ENCODE data around the gene TMC5. TPM values are rescaled to one million over a fixed set of nuclear protein-coding genes. Genes with fewer than 3 reads are reported as not detected.

The TMC5 gene
- total RNA-seq, 5 donors from 2014 or later (not counting 1 experiment from before 2014, with no cell fraction given), result 0.06 to 0.60 (median 0.08) TPM; not detected in 1

DNA sequence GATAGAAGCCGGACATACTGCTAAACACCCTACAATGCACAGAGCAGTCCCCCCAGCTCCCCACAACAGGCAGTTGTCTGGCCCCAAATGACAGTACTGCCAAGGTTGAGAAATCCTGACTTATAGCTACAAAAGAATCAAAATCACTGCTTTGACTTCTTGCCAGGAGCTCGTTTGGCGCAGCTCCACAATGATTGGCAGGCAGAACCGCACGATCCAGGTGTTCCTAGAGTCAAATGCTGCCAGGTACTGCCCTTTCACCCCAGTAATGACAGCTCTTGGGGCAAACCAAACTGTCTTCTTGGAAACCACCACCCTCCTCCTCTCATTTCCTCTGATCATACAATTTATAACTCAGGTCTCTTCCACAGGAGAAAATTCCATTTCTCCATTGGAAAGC, 2.2 kb upstream of the TMC5 start:
- no peaks in the 10 kb centered on the region for H3K36me3 ChIP-seq (ENCODE audit: control insufficient read depth in 2 of 2, extremely low read depth in 1 of 2, insufficient read depth in 1 of 2, low read length in 1 of 2)
- no peak overlapping the region for H3K4me3 ChIP-seq (ENCODE audit: control insufficient read depth in 1 of 2, extremely low read depth in 1 of 2, low read length in 1 of 2)
- Mint-ChIP-seq H3K36me3 (no peaks in the 10 kb centered on the region), H3K9me3 (no peaks in the 10 kb centered on the region), H3K4me3 (no peak overlapping the region), H3K27ac (no peak overlapping the region), H3K4me1 (peaks cover under 1 to 5% (median 4%) of the 10 kb centered on the region in 3 donors), H3K27me3 (peaks cover 37 to 40% of the 10 kb centered on the region in 2 donors)
- ATAC-seq (replicated peaks in 1 of 4) (no peak), DNase-seq (no peak)
- no peak overlapping the region for H3K27ac ChIP-seq (ENCODE audit: low read length)
- no peaks in the 10 kb centered on the region for H3K4me1 ChIP-seq (ENCODE audit: control insufficient read depth in 1 of 2, extremely low read depth in 1 of 2, insufficient read depth in 2 of 2, low read length in 2 of 2)
- CTCF ChIA-PET, result interaction anchor here (0.6 to 0.7 kb wide), 2 partner anchors 9 to 440 kb away, joined by 3 read pairs; no protein-coding TSS in a partner anchor
- POLR2A ChIA-PET, result no interaction called here
- H3K9me3 ChIP-seq, result no peaks in the 10 kb centered on the region
- 81% methylated on average over 4 of the region's 5 CpGs for WGBS (ENCODE audit: insufficient coverage)
- H3K27me3 ChIP-seq (replicated peaks in 1 of 2; ENCODE audit: control insufficient read depth in 2 of 2, extremely low read depth in 1 of 2, insufficient read depth in 2 of 2, low read length in 1 of 2), result peaks cover 4 to 35% of the 10 kb centered on the region in 2 experiments

DNA sequence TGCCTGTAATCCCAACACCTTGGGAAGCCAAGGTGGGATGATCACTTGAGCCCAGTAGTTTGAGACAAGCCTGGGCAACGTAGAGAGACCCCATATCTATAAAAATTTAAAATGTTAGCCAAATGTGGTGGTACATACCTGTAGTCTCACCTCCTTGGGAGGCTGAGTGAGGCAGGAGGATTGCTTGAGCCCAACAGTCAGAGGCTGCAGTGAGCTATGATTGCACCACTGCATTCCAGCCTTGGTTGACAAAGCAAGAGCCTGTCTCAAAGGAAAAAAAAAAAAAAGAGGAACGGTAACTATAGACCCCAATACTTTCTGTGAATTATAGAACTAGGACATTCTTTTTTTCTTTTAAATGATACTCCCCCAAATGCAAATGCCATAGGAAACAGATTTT, 1.8 kb upstream of the TMC5 start:
- Histone ChIP-seq H3K4me1 (ENCODE audit: control insufficient read depth in 1 of 2, extremely low read depth in 1 of 2, insufficient read depth in 2 of 2, low read length in 2 of 2) (no peaks in the 10 kb centered on the region), H3K9me3 (no peaks in the 10 kb centered on the region), H3K4me3 (ENCODE audit: control insufficient read depth in 1 of 2, extremely low read depth in 1 of 2, low read length in 1 of 2) (no peak overlapping the region), H3K27ac (ENCODE audit: low read length) (no peak overlapping the region), H3K36me3 (ENCODE audit: control insufficient read depth in 2 of 2, extremely low read depth in 1 of 2, insufficient read depth in 1 of 2, low read length in 1 of 2) (no peaks in the 10 kb centered on the region), H3K27me3 (replicated peaks in 1 of 2; ENCODE audit: control insufficient read depth in 2 of 2, extremely low read depth in 1 of 2, insufficient read depth in 2 of 2, low read length in 1 of 2) (peaks cover 4 to 33% of the 10 kb centered on the region in 2 experiments)
- CTCF ChIA-PET, result interaction anchor here (0.6 to 0.7 kb wide), 2 partner anchors 10 to 441 kb away, joined by 3 read pairs; no protein-coding TSS in a partner anchor
- DNase-seq (no peak), ATAC-seq (replicated peaks in 1 of 4) (no peak)
- Mint-ChIP-seq H3K36me3 (no peaks in the 10 kb centered on the region), H3K9me3 (peaks cover 0 to 3% (median 0%) of the 10 kb centered on the region in 3 donors), H3K27ac (no peak overlapping the region), H3K4me3 (no peak overlapping the region), H3K27me3 (peaks cover 36 to 39% of the 10 kb centered on the region in 2 donors), H3K4me1 (peaks cover 0 to 4% (median 4%) of the 10 kb centered on the region in 3 donors)
- WGBS (ENCODE audit: insufficient coverage), result no CpG with 5 or more reads among the region's 2 CpGs
- POLR2A ChIA-PET, result no interaction called here

GRCh38 chr16:19418200-19418599, 517 bp downstream of the TMC5 start:
- Mint-ChIP-seq H3K27ac (no peak overlapping the region), H3K36me3 (no peaks in the 10 kb centered on the region), H3K4me3 (no peak overlapping the region), H3K27me3 (peaks cover 15 to 26% of the 10 kb centered on the region in 2 donors), H3K4me1 (no peaks in the 10 kb centered on the region), H3K9me3 (peaks cover 3 to 5% (median 4%) of the 10 kb centered on the region in 3 donors)
- POLR2A ChIA-PET, result no interaction called here
- ATAC-seq (replicated peaks in 1 of 4) (no peak), DNase-seq (no peak)
- Histone ChIP-seq H3K9me3 (no peaks in the 10 kb centered on the region), H3K4me3 (ENCODE audit: control insufficient read depth in 1 of 2, extremely low read depth in 1 of 2, low read length in 1 of 2) (no peak overlapping the region), H3K36me3 (ENCODE audit: control insufficient read depth in 2 of 2, extremely low read depth in 1 of 2, insufficient read depth in 1 of 2, low read length in 1 of 2) (no peaks in the 10 kb centered on the region), H3K4me1 (ENCODE audit: control insufficient read depth in 1 of 2, extremely low read depth in 1 of 2, insufficient read depth in 2 of 2, low read length in 2 of 2) (no peaks in the 10 kb centered on the region), H3K27me3 (replicated peaks in 1 of 2; ENCODE audit: control insufficient read depth in 2 of 2, extremely low read depth in 1 of 2, insufficient read depth in 2 of 2, low read length in 1 of 2) (peaks cover 0 to 18% of the 10 kb centered on the region in 2 experiments), H3K27ac (ENCODE audit: low read length) (no peak overlapping the region)
- CTCF ChIA-PET, result no interaction called here
- WGBS (ENCODE audit: insufficient coverage), result 50% methylated on average over 1 of the region's 4 CpGs

DNA sequence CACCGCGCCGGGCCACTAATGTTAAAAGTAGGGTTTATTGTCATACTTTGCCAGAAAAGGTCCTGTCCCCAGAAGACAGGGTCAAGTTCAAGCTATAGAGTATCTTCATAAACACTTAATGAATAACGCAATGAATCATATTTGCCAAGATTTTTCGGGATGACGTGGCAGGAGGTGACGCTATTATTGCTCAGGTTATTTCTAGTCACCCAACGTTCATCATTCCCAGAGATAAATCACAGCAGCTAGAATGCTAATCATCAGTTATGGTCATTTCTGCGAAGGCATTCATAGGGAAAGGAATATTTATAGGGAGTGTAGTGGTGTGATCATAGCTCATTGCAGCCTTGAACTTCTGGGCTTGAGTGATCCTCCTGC, 2.0 kb downstream of the TMC5 start:
- Histone ChIP-seq H3K27me3 (replicated peaks in 1 of 2; ENCODE audit: control insufficient read depth in 2 of 2, extremely low read depth in 1 of 2, insufficient read depth in 2 of 2, low read length in 1 of 2) (peaks cover 0 to 10% of the 10 kb centered on the region in 2 experiments), H3K9me3 (no peaks in the 10 kb centered on the region), H3K36me3 (ENCODE audit: control insufficient read depth in 2 of 2, extremely low read depth in 1 of 2, insufficient read depth in 1 of 2, low read length in 1 of 2) (no peaks in the 10 kb centered on the region), H3K4me3 (ENCODE audit: control insufficient read depth in 1 of 2, extremely low read depth in 1 of 2, low read length in 1 of 2) (no peak overlapping the region), H3K27ac (ENCODE audit: low read length) (no peak overlapping the region), H3K4me1 (ENCODE audit: control insufficient read depth in 1 of 2, extremely low read depth in 1 of 2, insufficient read depth in 2 of 2, low read length in 2 of 2) (no peaks in the 10 kb centered on the region)
- no peak for ATAC-seq (replicated peaks in 1 of 4)
- Mint-ChIP-seq H3K4me3 (no peak overlapping the region), H3K9me3 (peaks cover 3 to 5% (median 4%) of the 10 kb centered on the region in 3 donors), H3K27me3 (peaks cover 6 to 16% of the 10 kb centered on the region in 2 donors), H3K36me3 (no peaks in the 10 kb centered on the region), H3K27ac (no peak overlapping the region), H3K4me1 (no peaks in the 10 kb centered on the region)
- ChIA-PET POLR2A (no interaction called here), CTCF (no interaction called here)
- WGBS (ENCODE audit: insufficient coverage), result 100% methylated on average over 4 of the region's 9 CpGs
- no peak for DNase-seq

GRCh38 chr16:19424478-19424877, 6.8 kb downstream of the TMC5 start:
- H3K36me3 Mint-ChIP-seq, result no peaks in the 10 kb centered on the region
- CTCF ChIA-PET, result no interaction called here
- H3K4me3 ChIP-seq (ENCODE audit: control insufficient read depth in 1 of 2, extremely low read depth in 1 of 2, low read length in 1 of 2), result no peak overlapping the region
- H3K4me3 Mint-ChIP-seq, result no peak overlapping the region
- DNase-seq (no peak), ATAC-seq (replicated peaks in 1 of 4) (no peak)
- H3K9me3 Mint-ChIP-seq, result peaks cover 3 to 5% (median 4%) of the 10 kb centered on the region in 3 donors
- H3K9me3 ChIP-seq, result no peaks in the 10 kb centered on the region
- no peak overlapping the region for H3K27ac ChIP-seq (ENCODE audit: low read length)
- no peak overlapping the region for H3K27ac Mint-ChIP-seq
- POLR2A ChIA-PET, result no interaction called here
- no peaks in the 10 kb centered on the region for H3K36me3 ChIP-seq (ENCODE audit: control insufficient read depth in 2 of 2, extremely low read depth in 1 of 2, insufficient read depth in 1 of 2, low read length in 1 of 2)
- H3K27me3 Mint-ChIP-seq, result peaks cover 0 to 12% of the 10 kb centered on the region in 2 donors
- WGBS (ENCODE audit: insufficient coverage), result 90% methylated on average over 5 of the region's 8 CpGs
- no peaks in the 10 kb centered on the region for H3K4me1 Mint-ChIP-seq
- H3K4me1 ChIP-seq (ENCODE audit: control insufficient read depth in 1 of 2, extremely low read depth in 1 of 2, insufficient read depth in 2 of 2, low read length in 2 of 2), result no peaks in the 10 kb centered on the region
- peaks cover 0 to 5% of the 10 kb centered on the region in 2 experiments for H3K27me3 ChIP-seq (replicated peaks in 1 of 2; ENCODE audit: control insufficient read depth in 2 of 2, extremely low read depth in 1 of 2, insufficient read depth in 2 of 2, low read length in 1 of 2)

DNA sequence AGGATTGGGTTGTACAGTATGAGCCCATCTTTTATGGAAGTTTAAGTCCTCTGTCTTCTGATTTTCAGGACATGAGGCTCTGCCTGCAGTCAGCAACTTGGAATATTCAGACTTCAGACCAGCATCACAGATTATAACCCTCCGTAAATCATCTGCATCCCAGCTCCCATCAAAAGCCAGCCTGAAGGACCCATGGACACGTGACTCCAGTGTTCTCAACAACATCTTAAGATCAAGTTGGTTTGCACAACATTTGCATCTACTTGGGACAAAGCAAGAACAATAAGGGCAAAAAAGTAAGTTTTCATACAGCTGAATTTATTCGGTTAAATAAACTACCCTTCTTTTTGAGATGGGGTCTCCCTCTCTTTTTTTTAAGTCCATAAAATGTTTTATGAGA, 12.7 kb downstream of the TMC5 start:
- Histone ChIP-seq H3K9me3 (no peaks in the 10 kb centered on the region), H3K4me3 (ENCODE audit: control insufficient read depth in 1 of 2, extremely low read depth in 1 of 2, low read length in 1 of 2) (no peak overlapping the region), H3K4me1 (ENCODE audit: control insufficient read depth in 1 of 2, extremely low read depth in 1 of 2, insufficient read depth in 2 of 2, low read length in 2 of 2) (no peaks in the 10 kb centered on the region), H3K27ac (ENCODE audit: low read length) (no peak overlapping the region), H3K36me3 (ENCODE audit: control insufficient read depth in 2 of 2, extremely low read depth in 1 of 2, insufficient read depth in 1 of 2, low read length in 1 of 2) (no peaks in the 10 kb centered on the region), H3K27me3 (replicated peaks in 1 of 2; ENCODE audit: control insufficient read depth in 2 of 2, extremely low read depth in 1 of 2, insufficient read depth in 2 of 2, low read length in 1 of 2) (peaks cover 0 to 5% of the 10 kb centered on the region in 2 experiments)
- ChIA-PET POLR2A (no interaction called here), CTCF (interaction anchor here in 1 of 2 donors (0.6 kb wide), 1 partner anchor 1172 kb away, joined by 5 read pairs; no protein-coding TSS in a partner anchor)
- Mint-ChIP-seq H3K4me1 (peaks cover 0 to 6% (median 1%) of the 10 kb centered on the region in 3 donors), H3K27ac (no peak overlapping the region), H3K9me3 (peaks cover 0 to 5% (median 0%) of the 10 kb centered on the region in 3 donors), H3K4me3 (no peak overlapping the region), H3K27me3 (peaks cover 0 to 20% of the 10 kb centered on the region in 2 donors), H3K36me3 (no peaks in the 10 kb centered on the region)
- whole genome bisulfite sequencing (ENCODE audit: insufficient coverage), result 90% methylated on average over 2 of the region's 3 CpGs
- ATAC-seq (replicated peaks in 1 of 4) (no peak), DNase-seq (no peak)

Measured in T-cell (primary cell).